Tibial artery (tissue), 4 donors: ENCODE results near the gene SEMA6A.
A peak's percentile ranks its signal among the peaks of the same experiment; 100 is the strongest.

Source experiments
- DNase-seq, 2 donors: peaks; one replicate each; pipeline ENCODE4 v3.0.0-alpha.2; 2019
- H3K27ac ChIP-seq, 2 donors: fragments of 200-600 bp; sonication (generic) in 1 of 2; 1 replicate in 1 of 2; 2 replicates in 1 of 2; pipeline ENCODE4 v1.5.1; 2018 to 2019; ENCODE audit warnings: mild to moderate bottlenecking in 1 of 2
- H3K27me3 ChIP-seq, 2 donors: fragments of 200-600 bp; sonication (generic) in 1 of 2; one replicate each; pipeline versions ENCODE4 v1.5.1 to v1.6.0; 2016 to 2019
- H3K36me3 ChIP-seq, 3 donors: fragments of 200-600 bp; sonication (generic) in 2 of 3; one replicate each; pipeline ENCODE4 v1.5.1; 2016 to 2019; ENCODE audit warnings: mild to moderate bottlenecking in 2 of 3
- H3K4me1 ChIP-seq, 4 donors: fragments of 200-600 bp; sonication (generic) in 2 of 4; 1 replicate in 3 of 4; 2 replicates in 1 of 4; pipeline ENCODE4 v1.5.1; 2016 to 2019
- H3K4me3 ChIP-seq, 2 donors: fragments of 200-600 bp; sonication (generic) in 1 of 2; 1 replicate in 1 of 2; 2 replicates in 1 of 2; pipeline ENCODE4 v1.5.1; 2018 to 2019; ENCODE audit warnings: mild to moderate bottlenecking in 2 of 2
- H3K9me3 ChIP-seq, 3 donors: fragments of 200-600 bp; sonication (generic) in 1 of 3; one replicate each; pipeline ENCODE4 v1.5.1; 2016 to 2019
- CTCF ChIP-seq, 2 experiments: fragments of 200-600 bp in 1 of 2; fragments of 450-650 bp in 1 of 2; IDR thresholded peaks; one replicate each; pipeline ENCODE4 v1.5.1; 2017 to 2019; ENCODE audit warnings: antibody characterized with exemption in 2 of 2, mild to moderate bottlenecking in 1 of 2, moderate library complexity in 1 of 2
- intact Hi-C: fragments of 100-400 bp; cut with DNase I; formaldehyde crosslinking; loops from one replicate; pipeline ENCODE4 v1.15.0; 2023; ENCODE audit warnings: low total_unique reads

Gene SEMA6A

GRCh38 chr5:116572350-116573278 lies 2.0 kb downstream of the SEMA6A start:
- intact Hi-C loops = loop anchor here (10.0 kb wide), 1 partner anchor 192 kb away; no protein-coding TSS in a partner anchor
- Histone ChIP-seq H3K27ac (no peak overlapping the region), H3K4me1 (peaks cover 0 to 43% (median 36%) of the 10 kb centered on the region in 4 donors), H3K9me3 (no peaks in the 10 kb centered on the region), H3K4me3 (peak overlapping the region; percentile 61 to 73), H3K27me3 (peaks cover 0 to 42% of the 10 kb centered on the region in 2 donors), H3K36me3 (no peaks in the 10 kb centered on the region)
- DNase-seq = peak; percentile 21 to 65
- no peak for TF ChIP-seq CTCF (IDR thresholded peaks at IDR 0.05)

GRCh38 chr5:116571568-116572349 lies 2.9 kb downstream of the SEMA6A start:
- Histone ChIP-seq H3K27me3 (peaks cover 0 to 42% of the 10 kb centered on the region in 2 donors), H3K4me1 (peaks cover 0 to 43% (median 36%) of the 10 kb centered on the region in 4 donors), H3K4me3 (peak overlapping the region; percentile 61 to 73), H3K36me3 (no peaks in the 10 kb centered on the region), H3K9me3 (no peaks in the 10 kb centered on the region), H3K27ac (no peak overlapping the region)
- intact Hi-C loops = loop anchor here (10.0 kb wide), 1 partner anchor 193 kb away; no protein-coding TSS in a partner anchor
- DNase-seq = no peak
- TF ChIP-seq CTCF (IDR thresholded peaks at IDR 0.05) = no peak

GRCh38 chr5:116569999-116570398 lies 4.6 kb downstream of the SEMA6A start:
- Histone ChIP-seq H3K27me3 (peaks cover 0 to 42% of the 10 kb centered on the region in 2 donors), H3K4me1 (peaks cover 0 to 31% (median 25%) of the 10 kb centered on the region in 4 donors), H3K27ac (no peak overlapping the region), H3K36me3 (no peaks in the 10 kb centered on the region), H3K4me3 (no peak overlapping the region), H3K9me3 (no peaks in the 10 kb centered on the region)
- no peak for DNase-seq
- TF ChIP-seq CTCF (IDR thresholded peaks at IDR 0.05) = no peak
- intact Hi-C loops = loop anchor here (10.0 kb wide), 1 partner anchor 195 kb away; no protein-coding TSS in a partner anchor

- no peak overlapping the region for H3K27ac ChIP-seq
- no peak for DNase-seq
- H3K9me3 ChIP-seq = no peaks in the 10 kb centered on the region
- intact Hi-C loops = no loop called here
- H3K4me3 ChIP-seq = no peak overlapping the region
- TF ChIP-seq CTCF (IDR thresholded peaks at IDR 0.05) = no peak
- H3K4me1 ChIP-seq = peaks cover 0 to 4% (median 2%) of the 10 kb centered on the region in 4 donors
- H3K36me3 ChIP-seq = no peaks in the 10 kb centered on the region
- peaks cover 0 to 25% of the 10 kb centered on the region in 2 donors for H3K27me3 ChIP-seq
These were observed 7.5 kb downstream of the SEMA6A start for GRCh38 chr5:116567106-116567505.

- H3K9me3 ChIP-seq = no peaks in the 10 kb centered on the region
- peaks cover 0 to 17% of the 10 kb centered on the region in 2 donors for H3K27me3 ChIP-seq
- TF ChIP-seq CTCF (IDR thresholded peaks at IDR 0.05) = no peak
- H3K36me3 ChIP-seq = no peaks in the 10 kb centered on the region
- no peak overlapping the region for H3K4me3 ChIP-seq
- DNase-seq = no peak
- intact Hi-C loops = no loop called here
- H3K4me1 ChIP-seq = no peaks in the 10 kb centered on the region
- no peak overlapping the region for H3K27ac ChIP-seq
These were observed 8.4 kb downstream of the SEMA6A start for GRCh38 chr5:116566251-116566650.
